Measurements from ENCODE around the gene CHD6. TPM values are rescaled to one million over a fixed set of nuclear protein-coding genes. Genes with fewer than 3 reads are reported as not detected.

Gene CHD6
- polyA plus RNA-seq, 3 donors from 2014 or later: 35.1 to 57.9 (median 42.0) TPM

- Mint-ChIP-seq H3K36me3 (peaks cover 27 to 33% (median 32%) of the 10 kb centered on the region in 3 donors), H3K4me1 (peaks cover 18 to 40% of the 10 kb centered on the region in 2 donors), H3K4me3 (no peak overlapping the region), H3K27me3 (ENCODE audit: low read depth in 3 of 3) (peaks cover 0 to 2% (median 0%) of the 10 kb centered on the region in 3 donors), H3K27ac (peak overlapping the region in 2 of 6 donors; percentile 9 to 29), H3K9me3 (no peaks in the 10 kb centered on the region)
- DNase-seq: no peak
These were observed 105.6 kb downstream of the CHD6 start for GRCh38 chr20:41512624-41513023.

- H3K36me3 Mint-ChIP-seq: peaks cover 28 to 37% (median 37%) of the 10 kb centered on the region in 3 donors
- no peak overlapping the region for H3K27ac Mint-ChIP-seq
- H3K9me3 Mint-ChIP-seq: peaks cover 0 to 1% (median 0%) of the 10 kb centered on the region in 6 donors
- peaks cover 11 to 36% of the 10 kb centered on the region in 2 donors for H3K4me1 Mint-ChIP-seq
- peaks cover 0 to 2% (median 0%) of the 10 kb centered on the region in 3 donors for H3K27me3 Mint-ChIP-seq (ENCODE audit: low read depth in 3 of 3)
- H3K4me3 Mint-ChIP-seq: no peak overlapping the region
- DNase-seq: no peak
These were observed 107.2 kb downstream of the CHD6 start for GRCh38 chr20:41510847-41511450.

GRCh38 chr20:41510224-41510623 is 108.0 kb downstream of the CHD6 start:
- peaks cover 0 to 2% (median 0%) of the 10 kb centered on the region in 3 donors for H3K27me3 Mint-ChIP-seq (ENCODE audit: low read depth in 3 of 3)
- peaks cover 0 to 1% (median 0%) of the 10 kb centered on the region in 6 donors for H3K9me3 Mint-ChIP-seq

GRCh38 chr20:41509316-41510200 is 108.6 kb downstream of the CHD6 start:
- peaks cover 11 to 24% of the 10 kb centered on the region in 2 donors for H3K4me1 Mint-ChIP-seq
- peaks cover 34 to 45% (median 41%) of the 10 kb centered on the region in 3 donors for H3K36me3 Mint-ChIP-seq
- H3K4me3 Mint-ChIP-seq: no peak overlapping the region
- no peak for DNase-seq
- H3K9me3 Mint-ChIP-seq: peaks cover 0 to 1% (median 0%) of the 10 kb centered on the region in 6 donors
- no peak overlapping the region for H3K27ac Mint-ChIP-seq
- H3K27me3 Mint-ChIP-seq (ENCODE audit: low read depth in 3 of 3): no peaks in the 10 kb centered on the region

More at GRCh38 chr20:41510224-41510623, 108.0 kb downstream of the CHD6 start:
- no peak for DNase-seq
- Mint-ChIP-seq H3K27ac (no peak overlapping the region), H3K4me1 (peaks cover 11 to 29% of the 10 kb centered on the region in 2 donors), H3K4me3 (no peak overlapping the region), H3K36me3 (peaks cover 34 to 42% (median 41%) of the 10 kb centered on the region in 3 donors)

- H3K9me3 Mint-ChIP-seq: peaks cover 0 to 1% (median 0%) of the 10 kb centered on the region in 6 donors
- no peak for DNase-seq
- H3K4me1 Mint-ChIP-seq: peaks cover 11 to 24% of the 10 kb centered on the region in 2 donors
- H3K27me3 Mint-ChIP-seq (ENCODE audit: low read depth in 3 of 3): no peaks in the 10 kb centered on the region
- H3K36me3 Mint-ChIP-seq: peaks cover 34 to 40% (median 36%) of the 10 kb centered on the region in 3 donors
- peak overlapping the region in 1 of 6 donors; percentile 59 for H3K27ac Mint-ChIP-seq
- no peak overlapping the region for H3K4me3 Mint-ChIP-seq
These were observed 109.8 kb downstream of the CHD6 start for GRCh38 chr20:41508335-41508734.

- Mint-ChIP-seq H3K27ac (peak overlapping the region in 1 of 6 donors; percentile 59), H3K9me3 (peaks cover 0 to 1% (median 0%) of the 10 kb centered on the region in 6 donors), H3K4me1 (peaks cover 10 to 24% of the 10 kb centered on the region in 2 donors), H3K4me3 (no peak overlapping the region), H3K27me3 (ENCODE audit: low read depth in 3 of 3) (no peaks in the 10 kb centered on the region), H3K36me3 (peaks cover 31 to 38% (median 34%) of the 10 kb centered on the region in 3 donors)
- no peak for DNase-seq
These were observed 110.3 kb downstream of the CHD6 start for GRCh38 chr20:41507851-41508250.

GRCh38 chr20:41507436-41507835 is 110.7 kb downstream of the CHD6 start:
- peaks cover 27 to 34% (median 34%) of the 10 kb centered on the region in 3 donors for H3K36me3 Mint-ChIP-seq
- H3K27me3 Mint-ChIP-seq (ENCODE audit: low read depth in 3 of 3): no peaks in the 10 kb centered on the region
- peaks cover 0 to 1% (median 0%) of the 10 kb centered on the region in 6 donors for H3K9me3 Mint-ChIP-seq
- no peak overlapping the region for H3K4me3 Mint-ChIP-seq
- DNase-seq: no peak
- H3K4me1 Mint-ChIP-seq: peaks cover 8 to 24% of the 10 kb centered on the region in 2 donors
- no peak overlapping the region for H3K27ac Mint-ChIP-seq

GRCh38 chr20:41506192-41506915 is 111.8 kb downstream of the CHD6 start:
- no peak overlapping the region for H3K27ac Mint-ChIP-seq
- H3K27me3 Mint-ChIP-seq (ENCODE audit: low read depth in 3 of 3): no peaks in the 10 kb centered on the region
- peaks cover 0 to 1% (median 0%) of the 10 kb centered on the region in 6 donors for H3K9me3 Mint-ChIP-seq
- no peak for DNase-seq
- peaks cover 17 to 25% (median 24%) of the 10 kb centered on the region in 3 donors for H3K36me3 Mint-ChIP-seq
- no peak overlapping the region for H3K4me3 Mint-ChIP-seq
- H3K4me1 Mint-ChIP-seq: peaks cover 8 to 20% of the 10 kb centered on the region in 2 donors

GRCh38 chr20:41505184-41505583 is 113.0 kb downstream of the CHD6 start:
- no peak for DNase-seq
- no peaks in the 10 kb centered on the region for H3K27me3 Mint-ChIP-seq (ENCODE audit: low read depth in 3 of 3)
- H3K9me3 Mint-ChIP-seq: peaks cover 0 to 1% (median 0%) of the 10 kb centered on the region in 6 donors
- H3K4me1 Mint-ChIP-seq: peaks cover 8 to 18% of the 10 kb centered on the region in 2 donors
- no peak overlapping the region for H3K4me3 Mint-ChIP-seq
- no peak overlapping the region for H3K27ac Mint-ChIP-seq
- H3K36me3 Mint-ChIP-seq: peaks cover 12 to 21% (median 19%) of the 10 kb centered on the region in 3 donors

- H3K9me3 Mint-ChIP-seq: peaks cover 0 to 1% (median 0%) of the 10 kb centered on the region in 6 donors
- no peak overlapping the region for H3K27ac Mint-ChIP-seq
- DNase-seq: no peak
- H3K4me3 Mint-ChIP-seq: no peak overlapping the region
- H3K27me3 Mint-ChIP-seq (ENCODE audit: low read depth in 3 of 3): no peaks in the 10 kb centered on the region
- H3K36me3 Mint-ChIP-seq: peaks cover 20 to 30% (median 28%) of the 10 kb centered on the region in 3 donors
- no peaks in the 10 kb centered on the region for H3K4me1 Mint-ChIP-seq
These were observed 116.8 kb downstream of the CHD6 start for GRCh38 chr20:41501376-41501775.

GRCh38 chr20:41499961-41500725 is 118.0 kb downstream of the CHD6 start:
- Mint-ChIP-seq H3K36me3 (peaks cover 10 to 25% (median 21%) of the 10 kb centered on the region in 3 donors), H3K4me1 (no peaks in the 10 kb centered on the region), H3K4me3 (no peak overlapping the region), H3K27ac (no peak overlapping the region), H3K27me3 (ENCODE audit: low read depth in 3 of 3) (no peaks in the 10 kb centered on the region), H3K9me3 (no peaks in the 10 kb centered on the region)
- no peak for DNase-seq

- H3K27ac Mint-ChIP-seq: no peak overlapping the region
- no peak for DNase-seq
- no peaks in the 10 kb centered on the region for H3K27me3 Mint-ChIP-seq (ENCODE audit: low read depth in 3 of 3)
- H3K36me3 Mint-ChIP-seq: peaks cover 6 to 29% (median 23%) of the 10 kb centered on the region in 3 donors
- no peaks in the 10 kb centered on the region for H3K4me1 Mint-ChIP-seq
- no peak overlapping the region for H3K4me3 Mint-ChIP-seq
- H3K9me3 Mint-ChIP-seq: no peaks in the 10 kb centered on the region
These were observed 119.1 kb downstream of the CHD6 start for GRCh38 chr20:41499064-41499463.

Data from immature natural killer cell (primary cell).